GM18907 (cell line): ENCODE measurements around the gene GLIPR1L1.
"Not testable (repeated sequence)": the region's sequence is repeated elsewhere in the genome, so short reads cannot be mapped to it uniquely, and the experiment has no call there.

Experiments
- ATAC-seq: cut with Tn5 transposase; IDR thresholded peaks from one replicate; pipeline ENCODE4 v1.9.1; 2021; ENCODE audit warnings: mild to moderate bottlenecking, moderate library complexity; ENCODE audit not compliant: unreplicated experiment

Gene GLIPR1L1, protein sequence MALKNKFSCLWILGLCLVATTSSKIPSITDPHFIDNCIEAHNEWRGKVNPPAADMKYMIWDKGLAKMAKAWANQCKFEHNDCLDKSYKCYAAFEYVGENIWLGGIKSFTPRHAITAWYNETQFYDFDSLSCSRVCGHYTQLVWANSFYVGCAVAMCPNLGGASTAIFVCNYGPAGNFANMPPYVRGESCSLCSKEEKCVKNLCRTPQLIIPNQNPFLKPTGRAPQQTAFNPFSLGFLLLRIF

DNA sequence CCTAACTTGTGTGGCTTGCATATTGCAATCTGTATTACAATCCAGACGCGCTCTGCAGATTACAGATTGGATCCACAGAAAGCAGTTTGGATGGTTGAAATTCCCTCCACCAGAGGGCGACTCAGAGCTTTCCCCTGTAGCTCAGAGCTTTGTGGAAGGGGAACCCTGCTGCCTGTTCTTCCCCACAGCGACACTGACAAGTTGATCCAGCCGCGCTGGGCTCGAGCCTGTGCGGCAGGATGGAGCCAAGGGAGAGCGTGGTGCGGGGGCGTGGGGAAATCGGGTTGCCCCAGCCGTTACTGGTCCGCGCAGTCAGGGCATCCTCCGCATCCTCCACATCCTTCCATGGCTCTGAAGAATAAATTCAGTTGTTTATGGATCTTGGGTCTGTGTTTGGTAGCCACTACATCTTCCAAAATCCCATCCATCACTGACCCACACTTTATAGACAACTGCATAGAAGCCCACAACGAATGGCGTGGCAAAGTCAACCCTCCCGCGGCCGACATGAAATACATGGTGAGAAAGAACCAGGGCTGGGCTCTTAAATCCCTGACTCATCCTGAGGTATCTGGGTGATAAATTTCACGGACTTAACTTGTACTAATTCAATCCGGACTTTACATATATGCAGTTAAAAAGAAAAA lies at the start of gene GLIPR1L1:
TSS of gene GLIPR1L1 (plus strand) at position 287 of the 647 bp plus-strand sequence. CDS start at position 346, 59 bp downstream.
- peak; percentile 72 for ATAC-seq

DNA sequence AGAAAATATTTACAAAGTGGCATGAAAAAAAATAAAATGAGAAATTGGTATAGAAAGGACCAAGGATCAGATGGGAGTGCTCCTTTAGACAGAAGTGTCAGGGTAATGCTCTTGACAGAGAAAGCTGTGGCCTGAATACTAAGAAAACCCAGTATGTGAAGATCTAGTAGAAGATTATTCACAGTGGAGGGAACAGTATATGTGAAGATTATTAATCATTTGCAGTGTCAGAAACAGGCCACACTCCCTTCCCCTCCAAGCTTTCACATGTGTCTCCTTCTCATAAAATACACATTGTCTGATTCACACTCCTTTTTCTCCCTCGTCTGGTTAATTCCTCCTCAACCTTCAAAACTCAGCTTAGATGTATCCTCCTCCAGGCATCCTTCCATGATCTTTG lies 45.6 kb upstream of the GLIPR1L1 start:
- no peak for ATAC-seq

DNA sequence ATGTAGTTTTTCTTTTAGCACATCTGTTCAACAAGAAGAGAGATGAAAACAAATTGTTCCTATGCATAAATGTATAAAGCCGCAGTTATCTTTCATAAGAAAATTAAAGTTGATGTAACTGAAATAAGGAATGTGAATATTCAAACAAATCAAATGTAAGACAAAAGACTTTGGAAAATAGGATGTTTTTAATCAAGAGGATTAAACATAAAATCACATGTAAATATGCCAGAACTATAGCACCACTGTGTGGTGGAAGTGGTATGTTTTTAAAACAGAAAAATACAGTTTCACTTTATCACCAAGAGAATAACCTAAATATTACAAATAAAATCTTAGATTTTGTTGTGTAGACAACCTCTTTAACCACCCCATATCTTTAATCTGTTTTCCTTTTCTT lies 44.7 kb upstream of the GLIPR1L1 start:
- ATAC-seq = no peak

DNA sequence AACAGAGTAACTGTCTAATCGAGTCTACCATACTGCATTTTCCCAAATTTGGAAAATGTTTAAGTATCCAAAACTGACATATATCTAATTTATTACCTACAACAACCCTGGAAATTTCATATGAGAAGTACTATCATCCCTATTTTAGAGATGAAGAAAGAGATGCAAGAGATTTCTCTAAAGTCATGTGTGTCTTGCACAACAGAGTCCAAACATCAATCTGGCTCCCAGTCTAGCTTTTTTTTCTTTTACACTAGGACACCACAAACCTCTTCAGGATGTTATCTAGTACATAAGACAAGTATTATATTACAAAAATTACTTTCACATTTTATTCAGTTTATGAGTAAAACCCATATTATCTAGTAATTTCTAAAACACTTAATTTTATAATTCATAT lies 43.5 kb upstream of the GLIPR1L1 start:
- ATAC-seq = no peak

DNA sequence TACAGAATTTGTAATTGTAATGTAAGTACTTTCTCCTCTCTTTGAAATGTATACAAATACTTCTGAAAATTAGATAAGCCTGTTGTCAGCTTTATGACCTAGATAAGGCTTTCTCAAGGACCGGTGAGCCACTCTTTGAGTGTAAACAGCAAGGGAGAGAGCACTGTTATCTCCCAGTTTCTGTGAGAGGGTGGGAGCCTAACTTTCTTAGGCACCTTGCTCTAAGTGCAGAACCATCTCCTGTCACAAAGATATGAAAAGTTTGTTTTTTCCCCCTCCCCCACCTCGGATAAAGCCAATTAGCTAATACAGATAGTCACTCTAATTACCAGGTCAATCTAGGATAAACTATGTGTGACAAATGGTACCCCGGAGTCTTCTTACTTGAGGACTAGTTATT lies 40.1 kb upstream of the GLIPR1L1 start:
- ATAC-seq = no peak

DNA sequence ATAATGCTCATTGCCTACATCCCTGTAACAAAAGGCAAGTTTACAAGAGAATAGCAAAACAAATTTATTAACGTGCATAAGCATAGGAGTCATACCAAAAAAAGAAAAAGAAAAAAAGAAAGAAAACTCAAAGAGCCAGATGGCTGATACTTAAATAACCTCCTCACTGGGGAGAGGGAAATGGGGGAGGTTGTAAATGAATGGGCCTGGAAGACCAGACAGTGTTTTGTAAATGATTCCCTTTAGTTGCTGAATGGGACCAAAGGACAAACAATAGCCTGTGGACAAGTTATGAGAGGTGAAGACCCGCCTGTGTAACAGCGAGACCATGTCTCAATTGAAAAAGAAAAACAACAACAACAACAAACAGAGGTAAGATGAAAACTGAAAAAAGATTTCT lies 39.7 kb upstream of the GLIPR1L1 start:
- no peak for ATAC-seq

DNA sequence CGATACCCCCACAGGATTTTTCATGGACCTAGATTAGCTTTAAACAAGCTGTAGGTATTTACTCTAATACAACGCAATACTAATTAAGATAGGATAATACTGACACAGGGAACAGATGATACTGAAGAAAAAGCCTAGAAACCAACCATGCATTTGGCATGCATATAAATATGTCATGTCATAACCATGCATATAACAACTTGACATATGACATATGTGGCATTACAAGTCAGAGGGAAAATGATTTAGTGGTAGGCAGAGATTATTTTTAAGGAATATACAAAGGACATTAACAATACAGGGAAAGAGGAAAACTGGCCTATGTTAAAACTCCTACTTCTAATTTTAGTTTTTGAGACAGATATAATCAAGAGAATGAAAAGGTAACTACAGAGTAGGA lies 32.2 kb upstream of the GLIPR1L1 start:
- ATAC-seq = no peak

DNA sequence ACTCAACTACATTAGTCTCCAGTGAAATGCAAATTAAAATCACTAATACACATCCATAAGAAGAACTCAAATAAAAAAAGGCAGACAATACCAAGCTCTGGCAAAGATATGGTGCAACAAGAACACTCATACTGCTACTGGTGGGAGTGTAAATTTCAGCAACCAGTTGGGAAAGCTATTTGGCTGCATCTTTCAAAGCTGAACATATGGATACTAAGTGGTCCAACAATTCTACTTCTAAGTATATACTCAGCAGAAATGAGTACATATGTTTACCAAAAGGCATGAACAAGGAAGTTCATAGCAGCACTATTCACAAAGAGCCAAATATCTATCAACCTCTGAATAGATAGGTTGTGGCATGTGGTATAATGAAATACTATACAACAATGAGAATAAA lies 31.7 kb upstream of the GLIPR1L1 start:
- no peak for ATAC-seq

DNA sequence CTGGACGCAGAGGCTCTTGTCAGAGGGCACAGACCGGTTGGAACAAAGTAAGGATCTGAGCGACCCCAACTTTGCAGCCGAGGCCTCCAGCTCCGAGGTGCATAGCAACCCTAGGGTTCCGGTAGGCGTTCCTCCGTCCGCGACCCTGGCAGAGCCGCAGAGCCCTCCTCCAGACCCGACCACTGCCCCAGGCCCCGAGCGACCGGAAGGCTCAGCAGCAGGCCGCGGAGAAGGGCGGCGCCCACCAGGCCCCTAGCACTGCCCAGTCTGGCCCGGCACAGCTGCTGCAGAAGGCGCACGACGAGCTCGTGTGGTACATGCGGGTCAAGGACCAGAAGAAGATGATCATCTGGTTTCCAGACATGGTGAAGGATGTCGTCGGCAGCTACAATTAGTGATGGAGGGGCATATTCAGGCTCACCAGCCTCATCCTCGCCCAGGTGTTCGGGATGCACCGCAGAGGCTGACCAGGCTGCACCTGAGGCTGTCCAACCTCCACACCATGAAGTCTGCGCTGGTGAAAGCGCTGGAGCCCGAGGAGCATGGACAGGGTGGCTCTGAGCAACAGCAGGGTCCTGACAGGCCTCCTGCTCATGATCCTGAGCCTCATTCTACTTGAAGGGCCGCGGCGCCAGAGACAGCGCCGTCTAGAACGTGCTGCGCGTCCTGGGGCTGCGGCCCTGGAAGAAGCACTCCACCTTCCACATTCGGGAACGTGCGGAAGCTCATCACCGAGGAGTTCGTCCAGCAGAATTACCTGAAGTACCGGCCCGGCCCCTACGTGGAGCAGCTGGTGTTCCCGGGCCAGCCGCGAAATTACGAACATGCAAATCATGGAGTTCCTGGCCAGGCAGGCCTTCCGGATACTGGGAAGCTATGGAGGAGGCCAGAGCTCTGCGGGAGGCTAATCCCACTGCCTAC lies 28.8 kb upstream of the GLIPR1L1 start:
- no peak for ATAC-seq

DNA sequence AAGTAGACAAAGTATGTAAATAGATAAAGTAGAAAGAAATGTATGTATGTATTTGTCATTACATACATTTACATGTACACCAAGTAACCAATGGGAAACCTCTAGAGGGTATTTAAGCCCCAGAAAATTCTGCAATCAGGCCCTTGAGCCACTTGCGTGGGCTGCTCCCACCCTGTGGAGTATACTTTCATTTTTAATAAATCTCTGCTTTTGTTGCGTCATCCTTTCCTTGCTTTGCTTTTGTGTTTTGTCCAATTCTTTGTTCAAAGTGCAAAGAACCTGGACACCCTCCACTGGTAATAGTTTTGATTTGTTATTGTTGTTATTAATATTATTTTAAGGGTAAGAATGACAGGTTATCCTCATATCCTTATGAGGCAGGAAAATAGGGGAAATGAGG lies 26.2 kb upstream of the GLIPR1L1 start:
- no peak for ATAC-seq

DNA sequence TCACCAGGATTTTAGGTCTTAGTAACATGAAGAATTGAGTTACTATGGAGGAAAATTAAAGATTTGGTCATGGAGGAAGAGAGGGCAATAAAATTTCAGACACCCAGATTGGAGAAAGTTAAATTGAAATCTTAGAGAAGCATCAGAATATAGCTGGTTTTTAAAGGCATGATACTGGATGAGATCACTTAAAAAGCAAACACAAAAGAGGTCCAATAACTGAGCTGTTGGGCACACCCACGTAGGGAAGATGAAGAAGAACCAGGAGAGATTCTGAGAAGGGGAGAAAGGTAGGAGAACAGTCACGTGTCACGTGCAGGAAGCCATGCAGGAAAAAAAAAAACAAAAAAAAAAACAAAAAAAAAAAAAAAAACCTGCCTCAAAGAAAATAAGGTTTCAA lies 23.1 kb upstream of the GLIPR1L1 start:
- ATAC-seq = no peak

DNA sequence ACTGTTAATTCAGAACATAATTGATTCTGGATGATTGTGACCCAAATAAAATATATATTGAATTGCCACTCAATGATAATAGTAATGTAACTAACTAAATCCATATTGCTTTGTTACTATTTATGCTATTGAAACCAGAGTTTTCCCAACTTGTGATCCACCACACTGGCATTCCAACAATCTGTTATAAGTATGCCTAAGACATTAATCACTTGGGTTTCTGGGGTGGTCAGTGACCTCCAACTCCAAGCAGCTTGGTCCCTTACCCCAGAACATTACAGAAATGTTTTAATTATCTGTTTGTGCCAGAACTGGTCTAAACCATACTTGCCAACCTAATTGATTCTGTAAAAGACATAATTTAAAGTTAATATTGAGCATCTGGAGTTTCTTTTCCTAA lies 19.0 kb upstream of the GLIPR1L1 start:
- ATAC-seq = no peak

DNA sequence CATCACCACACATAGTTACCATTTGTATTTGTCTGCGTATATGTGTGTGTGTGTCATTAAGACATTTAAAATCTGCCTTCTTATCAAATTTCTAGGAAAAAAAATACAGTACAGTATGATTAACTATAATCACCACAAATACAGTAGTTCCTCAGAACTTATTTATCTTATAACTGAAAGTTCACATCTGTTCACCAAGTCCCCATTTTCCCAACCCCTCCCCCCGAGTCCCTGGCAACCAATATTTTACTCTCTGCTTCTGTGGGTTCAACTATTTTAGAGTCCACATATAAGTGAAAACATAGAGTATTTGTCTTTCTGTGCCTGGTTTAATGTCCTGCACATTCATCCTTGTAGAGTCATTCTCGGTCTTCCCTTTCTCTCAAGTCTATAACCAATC lies 16.7 kb upstream of the GLIPR1L1 start:
- ATAC-seq = no peak

DNA sequence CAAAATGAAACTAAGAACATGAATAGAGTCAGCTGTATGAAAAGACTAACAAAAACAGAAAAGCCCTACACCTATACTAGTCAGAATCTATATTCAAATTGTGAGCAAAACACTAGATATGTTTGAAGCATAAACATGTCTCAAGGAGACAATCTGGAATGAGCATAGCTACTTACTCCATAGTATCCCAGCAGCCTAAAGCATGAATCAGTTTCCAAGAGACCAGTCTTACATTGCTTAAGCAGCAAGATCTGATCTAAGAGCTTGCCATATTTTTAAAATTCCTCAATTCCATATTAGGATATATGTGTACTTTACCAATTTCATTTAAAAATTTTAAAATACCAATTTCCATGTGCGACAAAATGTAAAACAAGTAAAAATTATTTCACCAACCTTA lies 12.0 kb upstream of the GLIPR1L1 start:
- ATAC-seq = no peak

DNA sequence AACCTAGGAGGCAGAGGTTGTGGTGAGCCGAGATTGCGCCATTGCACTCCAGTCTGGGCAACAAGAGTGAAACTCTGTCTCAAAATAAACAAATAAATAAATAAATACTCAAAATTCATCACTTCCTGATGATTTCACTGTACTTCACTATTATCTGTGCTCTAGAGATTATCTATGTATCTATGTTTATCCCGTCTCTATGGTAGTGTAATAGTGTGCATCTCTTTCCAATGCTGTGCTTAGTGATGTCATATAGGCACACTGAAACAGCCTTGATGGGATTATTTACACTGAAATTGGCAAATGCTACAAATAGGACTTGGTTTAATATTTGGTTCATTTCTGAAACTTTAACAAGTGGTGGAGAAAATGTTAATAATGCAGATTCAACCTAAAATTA lies 10.8 kb upstream of the GLIPR1L1 start:
- ATAC-seq = no peak

DNA sequence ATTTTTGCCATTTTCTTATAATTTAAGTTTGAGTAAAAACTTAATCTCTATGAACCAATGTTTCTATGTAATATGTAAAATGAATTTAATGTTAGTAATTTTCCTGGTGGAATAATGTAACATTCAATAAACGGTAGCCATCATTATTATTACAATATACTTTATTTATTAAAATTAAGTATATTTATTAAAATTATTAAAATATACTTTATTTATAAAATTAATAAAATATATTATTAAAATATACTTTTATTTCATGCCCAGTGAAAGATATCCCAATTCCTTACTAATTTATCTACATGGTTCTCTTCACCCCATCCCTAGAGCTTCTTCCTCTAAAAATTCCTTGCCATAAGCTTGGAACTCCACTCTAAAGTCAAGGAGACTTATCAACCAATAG lies 6.8 kb upstream of the GLIPR1L1 start:
- no peak for ATAC-seq

DNA sequence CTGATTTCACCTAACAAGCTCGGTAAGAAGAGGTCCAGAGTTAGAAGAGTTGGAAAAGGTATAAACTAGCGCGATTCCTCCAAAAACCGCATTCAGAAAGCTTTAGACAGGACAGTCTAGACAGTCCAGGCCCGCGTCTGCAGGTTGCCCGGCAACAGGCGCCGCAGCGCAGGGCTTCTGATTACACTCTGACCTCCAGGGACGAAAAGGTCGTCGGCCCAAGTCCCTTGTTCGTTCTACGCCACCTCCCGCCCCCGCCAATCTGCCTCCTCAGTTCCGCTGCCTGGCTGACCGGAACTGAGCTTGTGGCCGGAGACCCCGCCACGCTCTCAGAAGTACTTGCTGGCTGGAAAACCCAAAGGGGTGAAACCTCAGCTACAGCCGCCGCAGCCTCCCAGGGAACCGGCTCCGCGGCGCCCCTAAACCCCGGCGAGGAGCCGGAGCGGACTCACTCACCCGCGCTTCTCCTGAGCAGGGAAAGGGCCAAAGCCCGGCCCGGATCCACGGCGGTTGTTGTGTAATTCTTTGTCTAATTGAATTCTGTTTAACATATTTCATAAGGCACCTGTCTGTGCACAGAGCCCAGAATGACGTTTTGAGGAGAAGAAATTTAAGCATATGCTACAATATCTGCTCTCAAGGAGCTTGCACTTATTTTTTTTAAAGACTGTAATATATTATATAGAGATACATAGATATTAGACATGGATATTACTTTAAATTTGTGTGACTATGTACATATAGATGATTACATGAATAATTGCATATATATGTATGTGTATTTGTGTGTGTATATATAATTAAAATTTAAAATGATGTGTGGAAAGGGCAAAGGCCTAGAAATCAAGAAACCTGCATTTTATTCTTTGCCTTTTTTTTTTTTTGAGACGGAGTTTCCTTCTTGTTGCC lies 4.3 kb upstream of the GLIPR1L1 start, which contains the start of gene CAPS2:
TSS of gene CAPS2 (minus strand) at position 407 of the 909 bp plus-strand sequence. CDS start 3,826 bp downstream, outside the sequence.
- peak; percentile 93 for ATAC-seq

DNA sequence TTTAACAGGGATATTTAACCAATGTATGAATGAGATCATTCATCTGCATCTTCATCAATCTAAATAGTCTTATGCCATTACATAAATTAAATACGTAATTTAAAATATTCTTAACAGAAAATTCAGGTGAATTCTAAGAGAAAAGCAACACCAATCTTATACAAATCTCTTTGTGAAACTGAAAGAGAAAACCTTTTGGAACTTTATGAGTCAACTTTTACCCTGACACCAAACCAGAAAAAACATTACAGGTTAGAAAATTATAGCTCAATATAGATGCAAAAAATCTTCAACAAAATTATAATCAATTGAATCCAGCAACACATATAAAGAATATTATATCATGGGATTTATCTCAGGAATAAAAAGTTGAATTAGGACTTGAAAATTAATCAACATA lies 3.4 kb downstream of the GLIPR1L1 start:
- ATAC-seq = peak; percentile 63

DNA sequence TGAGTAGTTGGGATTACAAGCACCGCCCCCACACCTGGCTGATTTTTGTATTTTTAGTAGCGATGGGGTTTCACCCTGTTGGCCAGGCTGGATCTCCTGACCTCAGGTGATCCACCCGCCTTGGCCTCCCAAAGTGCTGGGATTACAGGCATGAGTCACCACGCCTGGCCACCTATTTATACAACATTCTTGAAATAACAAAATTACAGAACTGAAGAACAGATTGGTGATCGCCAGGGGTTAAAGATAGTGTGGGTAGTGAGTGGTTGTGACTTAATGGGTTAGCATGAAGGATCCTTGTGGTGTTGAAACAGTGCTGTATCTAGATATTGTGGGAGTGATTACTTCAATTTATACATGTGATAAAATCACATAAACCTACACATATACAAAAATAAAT lies 7.4 kb downstream of the GLIPR1L1 start:
- ATAC-seq = no peak

DNA sequence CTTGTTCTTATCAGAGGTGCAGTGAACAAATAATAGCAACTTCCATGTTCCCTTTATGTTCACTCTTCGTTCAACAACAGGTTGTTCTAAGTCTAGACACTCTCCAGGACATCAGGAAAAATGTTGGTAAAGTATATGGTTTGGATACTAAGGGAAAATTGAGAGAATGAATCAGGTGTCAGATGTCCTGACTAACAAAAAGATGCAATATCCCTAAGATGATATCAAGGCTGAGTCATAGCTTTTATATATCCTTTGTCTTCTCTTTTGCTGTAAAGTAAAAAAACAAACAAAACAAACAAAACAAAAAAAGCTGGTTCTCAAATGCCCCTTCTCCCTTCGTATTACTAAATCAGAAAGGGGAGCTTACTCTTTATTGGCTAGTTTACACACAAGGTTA lies 11.1 kb downstream of the GLIPR1L1 start:
- ATAC-seq = no peak

DNA sequence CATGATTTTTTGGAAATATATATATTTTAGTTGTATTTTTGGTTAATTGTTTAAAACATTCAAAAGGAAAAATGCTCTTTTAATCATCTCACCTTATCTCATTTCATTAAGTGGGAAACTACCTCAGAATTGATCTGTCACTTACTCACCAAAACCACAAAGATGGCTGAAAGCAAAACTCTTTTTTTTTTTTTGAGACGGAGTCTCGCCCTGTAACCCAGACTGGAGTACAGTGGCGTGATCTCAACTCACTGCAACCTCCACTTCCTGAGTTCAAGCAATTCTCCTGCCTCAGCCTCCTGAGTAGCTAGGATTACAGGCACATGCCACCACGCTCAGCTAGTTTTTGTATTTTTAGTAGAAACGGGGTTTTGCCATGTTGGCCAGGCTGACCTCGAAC lies 11.7 kb downstream of the GLIPR1L1 start:
- not testable (repeated sequence) for ATAC-seq
